ENCODE measurements around the gene ITGA3.

The ITGA3 gene

GRCh38 chr17:50072925-50073324 lies 17.0 kb downstream of the ITGA3 start:
- TF ChIP-seq, protein P1, sequence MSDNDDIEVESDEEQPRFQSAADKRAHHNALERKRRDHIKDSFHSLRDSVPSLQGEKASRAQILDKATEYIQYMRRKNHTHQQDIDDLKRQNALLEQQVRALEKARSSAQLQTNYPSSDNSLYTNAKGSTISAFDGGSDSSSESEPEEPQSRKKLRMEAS (IDR thresholded peaks at IDR 0.05): no peak
- TF ChIP-seq TAF1 (IDR thresholded peaks at IDR 0.05; ENCODE audit: low read depth) (no peak), ZBTB7A (IDR thresholded peaks at IDR 0.05; ENCODE audit: low read depth) (no peak), TCF12 (IDR thresholded peaks at IDR 0.05; ENCODE audit: low read depth) (no peak), CREB1 (IDR thresholded peaks at IDR 0.05; ENCODE audit: low read depth) (no peak), REST (IDR thresholded peaks at IDR 0.05; ENCODE audit: low read depth) (no peak), NFIC (IDR thresholded peaks at IDR 0.05) (no peak), EGR1 (IDR thresholded peaks at IDR 0.05) (no peak), FOXM1 (IDR thresholded peaks at IDR 0.05; ENCODE audit: borderline replicate concordance, low read depth) (no peak), RAD21 (IDR thresholded peaks at IDR 0.05; ENCODE audit: low read depth) (no peak), EP300 (IDR thresholded peaks at IDR 0.05; ENCODE audit: borderline replicate concordance) (no peak), TEAD4 (IDR thresholded peaks at IDR 0.05) (no peak), USF1 (IDR thresholded peaks at IDR 0.05) (no peak), CEBPB (IDR thresholded peaks at IDR 0.05) (no peak), YY1 (IDR thresholded peaks at IDR 0.05; ENCODE audit: low read depth) (no peak)

- TF ChIP-seq CEBPB (IDR thresholded peaks at IDR 0.05) (no peak), FOXM1 (IDR thresholded peaks at IDR 0.05; ENCODE audit: borderline replicate concordance, low read depth) (no peak), CREB1 (IDR thresholded peaks at IDR 0.05; ENCODE audit: low read depth) (no peak), USF1 (IDR thresholded peaks at IDR 0.05) (no peak), TAF1 (IDR thresholded peaks at IDR 0.05; ENCODE audit: low read depth) (no peak)
- TF ChIP-seq, protein P1 (IDR thresholded peaks at IDR 0.05): no peak
Measured at GRCh38 chr17:50074227-50074626, 18.3 kb downstream of the ITGA3 start.

DNA sequence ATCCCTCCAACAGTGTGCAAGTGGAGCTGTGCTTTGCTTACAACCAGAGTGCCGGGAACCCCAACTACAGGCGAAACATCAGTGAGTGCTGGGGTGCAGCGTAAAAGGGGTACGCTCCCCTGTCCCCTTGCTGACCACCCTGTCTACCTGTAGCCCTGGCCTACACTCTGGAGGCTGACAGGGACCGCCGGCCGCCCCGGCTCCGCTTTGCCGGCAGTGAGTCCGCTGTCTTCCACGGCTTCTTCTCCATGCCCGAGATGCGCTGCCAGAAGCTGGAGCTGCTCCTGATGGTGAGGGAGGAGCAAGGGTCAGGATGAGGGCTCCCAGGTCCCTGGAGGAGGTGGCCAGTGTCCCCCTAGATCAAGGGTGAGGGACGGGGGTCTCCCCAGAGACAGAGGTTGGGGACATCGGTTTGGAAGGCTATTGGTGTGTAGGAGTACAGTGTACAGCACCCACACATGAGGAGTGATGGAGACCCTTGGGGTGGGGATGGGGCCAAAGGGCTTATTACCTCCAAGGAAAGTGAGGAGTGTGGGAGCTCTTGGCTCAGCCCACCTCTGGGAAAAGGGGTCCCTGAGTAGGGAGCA lies 19.6 kb downstream of the ITGA3 start:
- TF ChIP-seq TAF1 (IDR thresholded peaks at IDR 0.05; ENCODE audit: low read depth): no peak
- no peak for TF ChIP-seq CEBPB (IDR thresholded peaks at IDR 0.05)
- TF ChIP-seq EP300 (IDR thresholded peaks at IDR 0.05; ENCODE audit: borderline replicate concordance): no peak
- TF ChIP-seq USF1 (IDR thresholded peaks at IDR 0.05): no peak
- TF ChIP-seq REST (IDR thresholded peaks at IDR 0.05; ENCODE audit: low read depth): no peak
- no peak for TF ChIP-seq FOXM1 (IDR thresholded peaks at IDR 0.05; ENCODE audit: borderline replicate concordance, low read depth)
- TF ChIP-seq, protein P1 (IDR thresholded peaks at IDR 0.05): no peak
- TF ChIP-seq RAD21 (IDR thresholded peaks at IDR 0.05; ENCODE audit: low read depth): no peak
- TF ChIP-seq ZBTB7A (IDR thresholded peaks at IDR 0.05; ENCODE audit: low read depth): no peak
- no peak for TF ChIP-seq EGR1 (IDR thresholded peaks at IDR 0.05)
- no peak for TF ChIP-seq CREB1 (IDR thresholded peaks at IDR 0.05; ENCODE audit: low read depth)
- TF ChIP-seq YY1 (IDR thresholded peaks at IDR 0.05; ENCODE audit: low read depth): no peak
- no peak for TF ChIP-seq NFIC (IDR thresholded peaks at IDR 0.05)
- TF ChIP-seq TCF12 (IDR thresholded peaks at IDR 0.05; ENCODE audit: low read depth): no peak
- TF ChIP-seq TEAD4 (IDR thresholded peaks at IDR 0.05): no peak

- TF ChIP-seq TEAD4 (IDR thresholded peaks at IDR 0.05) (no peak), USF1 (IDR thresholded peaks at IDR 0.05) (no peak), NFIC (IDR thresholded peaks at IDR 0.05) (no peak), RAD21 (IDR thresholded peaks at IDR 0.05; ENCODE audit: low read depth) (no peak), REST (IDR thresholded peaks at IDR 0.05; ENCODE audit: low read depth) (no peak), TAF1 (IDR thresholded peaks at IDR 0.05; ENCODE audit: low read depth) (no peak), CEBPB (IDR thresholded peaks at IDR 0.05) (no peak)
- TF ChIP-seq, protein P1 (IDR thresholded peaks at IDR 0.05): no peak
Measured at GRCh38 chr17:50076221-50076590, 20.3 kb downstream of the ITGA3 start.
